Gastroesophageal sphincter (tissue), 3 donors: ENCODE measurements around the gene BNIPL.

Experiments used
- CTCF ChIP-seq, 4 experiments: fragments of 200-600 bp in 2 of 4; fragments of 450-650 bp in 2 of 4; sonication (generic) in 1 of 4; IDR thresholded peaks; one replicate each; pipeline ENCODE4 v1.5.1; 2017 to 2019; ENCODE audit warnings: antibody characterized with exemption in 4 of 4, mild to moderate bottlenecking in 2 of 4, moderate library complexity in 2 of 4
- EP300 ChIP-seq: sonication (generic); formaldehyde crosslinking; IDR thresholded peaks from one replicate; pipeline ENCODE4 v1.6.1; 2017; ENCODE audit warnings: antibody characterized with exemption, mild to moderate bottlenecking
- POLR2A ChIP-seq, 2 donors: fragments of 450-650 bp; IDR thresholded peaks; one replicate each; pipeline ENCODE4 v1.6.1; 2017; ENCODE audit warnings: antibody characterized with exemption in 2 of 2, mild to moderate bottlenecking in 2 of 2, moderate library complexity in 1 of 2

GRCh38 chr1:151013518-151013917 is 22.9 kb upstream of the BNIPL start:
- TF ChIP-seq CTCF (IDR thresholded peaks at IDR 0.05), result no peak
- TF ChIP-seq POLR2A (IDR thresholded peaks at IDR 0.05), result no peak
- TF ChIP-seq EP300, result no peak
